CD4-positive, alpha-beta T cell treated with Interleukin-17A for 1 hour (primary cell): ENCODE data around the gene EP400.

Experiments
- DNase-seq: peaks from one replicate; pipeline ENCODE4 v3.0.0-alpha.2; 2020

The EP400 gene

DNA sequence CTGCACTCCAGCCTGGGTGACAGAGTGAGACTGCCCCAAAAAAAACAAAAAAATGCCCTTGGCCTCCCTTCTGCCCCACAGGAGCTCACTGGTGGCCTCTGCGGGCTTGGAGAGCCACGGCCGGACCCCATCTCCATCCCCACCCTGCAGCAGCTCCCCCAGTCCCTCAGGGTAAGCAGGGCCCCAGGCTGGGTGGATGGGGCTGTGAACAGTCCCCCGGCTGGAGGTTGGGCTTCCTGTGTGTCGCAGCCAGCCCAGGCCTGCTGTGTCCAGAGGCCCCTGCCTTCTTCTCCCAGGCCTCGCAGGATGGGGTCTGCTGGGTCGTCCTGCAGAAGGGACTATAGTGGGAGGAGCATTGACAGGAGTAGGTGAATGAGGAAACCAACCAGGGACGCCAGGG is 36.1 kb upstream of the EP400 start:
- DNase-seq = no peak

GRCh38 chr12:131914179-131914702 is 35.5 kb upstream of the EP400 start:
- DNase-seq = no peak

DNA sequence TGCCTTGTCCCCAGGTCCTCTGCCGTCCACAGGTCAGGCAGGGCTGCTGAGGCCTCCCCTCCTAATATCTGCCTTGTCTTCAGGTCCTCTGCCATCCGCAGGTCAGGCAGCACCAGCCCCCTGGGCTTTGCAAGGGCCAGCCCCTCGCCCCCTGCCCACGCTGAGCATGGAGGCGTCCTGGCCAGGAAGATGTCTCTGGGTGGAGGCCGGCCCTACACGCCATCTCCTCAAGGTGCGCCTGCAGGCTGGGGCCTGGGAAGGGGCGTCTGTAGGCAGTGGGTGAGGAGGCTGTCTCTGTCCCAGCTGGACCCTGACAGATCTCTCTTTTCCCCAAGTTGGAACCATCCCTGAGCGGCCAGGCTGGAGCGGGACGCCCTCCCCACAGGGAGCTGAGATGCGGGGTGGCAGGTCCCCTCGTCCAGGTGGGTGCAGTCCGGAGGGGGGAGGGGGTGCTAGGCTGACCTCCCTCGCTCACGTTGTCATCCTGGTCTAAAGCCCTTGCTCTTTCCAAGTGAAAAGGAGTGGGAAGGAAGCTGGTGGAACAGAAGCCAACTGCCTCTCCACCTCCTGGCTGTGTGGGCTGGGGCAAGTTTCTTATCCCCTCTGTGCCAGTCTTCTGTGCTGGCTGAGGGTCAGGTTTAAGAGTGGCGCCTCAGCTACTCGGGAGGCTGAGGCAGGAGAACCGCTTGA is 34.6 kb upstream of the EP400 start:
- no peak for DNase-seq

- DNase-seq = no peak
Observed at GRCh38 chr12:131915823-131916222, 33.9 kb upstream of the EP400 start.

DNA sequence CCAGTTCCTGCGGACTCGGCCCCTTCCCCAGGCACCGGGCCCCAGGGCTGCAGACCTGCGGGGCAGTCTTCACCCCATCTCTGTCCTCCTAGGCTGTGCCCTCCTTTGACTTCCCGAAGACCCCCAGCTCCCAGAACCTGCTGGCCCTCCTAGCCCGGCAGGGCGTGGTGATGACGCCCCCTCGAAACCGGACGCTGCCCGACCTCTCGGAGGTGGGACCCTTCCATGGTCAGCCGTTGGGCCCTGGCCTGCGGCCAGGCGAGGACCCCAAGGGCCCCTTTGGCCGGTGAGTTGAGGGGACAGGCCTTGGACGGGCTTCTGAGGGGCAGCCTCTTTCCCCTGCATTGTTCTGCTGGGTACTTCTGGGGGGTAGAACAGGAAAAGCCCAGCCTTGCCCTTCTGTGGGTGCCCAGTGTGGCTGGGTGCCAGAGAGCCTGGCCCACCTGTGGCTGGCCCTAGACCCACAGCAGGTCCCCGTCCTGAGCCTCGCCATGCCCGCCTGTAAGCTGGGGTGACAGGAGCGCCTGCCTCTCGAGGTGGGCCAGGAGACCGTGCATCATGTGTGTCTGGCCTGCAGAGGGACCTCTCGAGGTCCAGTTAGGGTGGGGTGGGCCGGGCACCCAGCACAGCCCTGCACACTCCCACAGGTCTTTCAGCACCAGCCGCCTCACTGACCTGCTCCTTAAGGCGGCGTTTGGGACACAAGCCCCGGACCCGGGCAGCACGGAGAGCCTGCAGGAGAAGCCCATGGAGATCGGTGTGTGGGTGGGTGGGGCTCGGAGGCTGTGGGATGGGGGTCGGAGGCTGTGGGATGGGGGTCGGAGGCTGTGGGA is 33.2 kb upstream of the EP400 start:
- DNase-seq = no peak

- DNase-seq = no peak
Observed at GRCh38 chr12:131917139-131917710, 32.5 kb upstream of the EP400 start.

GRCh38 chr12:131917711-131918306 is 31.9 kb upstream of the EP400 start:
- no peak for DNase-seq

- DNase-seq = no peak
Observed at GRCh38 chr12:131918311-131919050, 31.3 kb upstream of the EP400 start.

DNA sequence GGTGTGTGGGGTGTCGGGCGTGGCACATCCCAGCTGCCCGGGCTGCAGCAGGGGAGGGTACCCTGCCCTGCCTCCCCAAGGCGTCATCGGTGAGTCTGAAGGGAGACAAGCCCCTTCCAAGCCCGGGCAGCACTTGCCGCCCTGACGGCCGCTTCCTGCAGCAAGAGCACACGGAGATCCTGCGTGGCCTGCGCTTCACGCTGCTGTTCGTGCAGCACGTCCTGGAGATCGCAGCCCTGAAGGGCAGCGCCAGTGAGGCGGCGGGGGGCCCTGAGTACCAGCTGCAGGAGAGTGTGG is 30.7 kb upstream of the EP400 start:
- no peak for DNase-seq

DNA sequence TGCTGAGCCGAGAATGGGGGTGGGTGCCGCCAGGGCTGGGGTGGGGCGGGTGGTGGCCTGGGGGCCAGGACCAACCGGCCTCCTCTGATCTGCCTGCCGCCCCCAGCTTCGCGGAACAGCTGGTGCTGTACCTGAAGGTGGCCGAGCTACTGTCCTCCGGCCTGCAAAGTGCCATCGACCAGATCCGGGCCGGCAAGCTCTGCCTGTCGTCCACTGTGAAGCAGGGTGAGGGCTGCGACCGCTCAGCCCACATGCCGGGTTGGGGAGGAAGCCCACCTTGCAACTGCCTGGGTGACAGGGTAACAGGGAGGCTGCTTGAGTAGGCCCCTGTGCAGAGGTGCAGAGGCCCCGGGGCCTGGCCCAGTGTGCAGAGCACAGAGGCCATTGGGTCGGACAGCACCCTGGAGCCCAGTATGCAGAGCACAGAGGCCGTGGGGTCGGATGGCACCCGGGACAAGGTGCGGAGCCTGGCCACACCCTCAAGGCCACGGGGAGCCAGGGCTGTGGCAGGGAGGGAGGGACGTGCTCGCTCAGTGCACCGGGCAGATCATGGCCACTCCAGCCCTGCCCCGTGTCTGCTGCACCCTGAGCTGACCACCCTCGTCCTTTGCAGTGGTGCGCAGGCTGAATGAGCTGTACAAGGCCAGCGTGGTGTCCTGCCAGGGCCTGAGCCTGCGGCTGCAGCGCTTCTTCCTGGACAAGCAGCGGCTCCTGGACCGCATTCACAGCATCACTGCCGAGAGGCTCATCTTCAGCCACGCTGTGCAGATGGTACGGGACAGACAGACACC is 30.2 kb upstream of the EP400 start:
- DNase-seq = no peak

DNA sequence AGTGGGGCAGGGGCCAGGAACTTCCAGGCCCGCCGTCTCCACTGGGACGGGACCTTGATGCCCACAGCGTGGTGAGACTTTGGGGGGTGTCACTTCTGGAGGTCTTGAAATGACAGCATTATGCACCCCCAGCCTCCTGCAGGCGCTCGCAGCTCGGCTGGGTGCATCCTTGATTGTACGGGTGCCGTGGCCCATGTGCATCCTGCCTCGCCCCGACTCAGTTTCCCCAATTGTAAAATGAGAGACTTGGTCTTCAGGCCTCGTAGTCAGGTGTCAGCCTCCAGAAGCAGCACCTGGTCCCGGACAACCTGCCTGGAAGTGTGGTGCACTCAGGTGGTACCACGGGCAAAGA is 29.6 kb upstream of the EP400 start:
- DNase-seq = no peak

DNA sequence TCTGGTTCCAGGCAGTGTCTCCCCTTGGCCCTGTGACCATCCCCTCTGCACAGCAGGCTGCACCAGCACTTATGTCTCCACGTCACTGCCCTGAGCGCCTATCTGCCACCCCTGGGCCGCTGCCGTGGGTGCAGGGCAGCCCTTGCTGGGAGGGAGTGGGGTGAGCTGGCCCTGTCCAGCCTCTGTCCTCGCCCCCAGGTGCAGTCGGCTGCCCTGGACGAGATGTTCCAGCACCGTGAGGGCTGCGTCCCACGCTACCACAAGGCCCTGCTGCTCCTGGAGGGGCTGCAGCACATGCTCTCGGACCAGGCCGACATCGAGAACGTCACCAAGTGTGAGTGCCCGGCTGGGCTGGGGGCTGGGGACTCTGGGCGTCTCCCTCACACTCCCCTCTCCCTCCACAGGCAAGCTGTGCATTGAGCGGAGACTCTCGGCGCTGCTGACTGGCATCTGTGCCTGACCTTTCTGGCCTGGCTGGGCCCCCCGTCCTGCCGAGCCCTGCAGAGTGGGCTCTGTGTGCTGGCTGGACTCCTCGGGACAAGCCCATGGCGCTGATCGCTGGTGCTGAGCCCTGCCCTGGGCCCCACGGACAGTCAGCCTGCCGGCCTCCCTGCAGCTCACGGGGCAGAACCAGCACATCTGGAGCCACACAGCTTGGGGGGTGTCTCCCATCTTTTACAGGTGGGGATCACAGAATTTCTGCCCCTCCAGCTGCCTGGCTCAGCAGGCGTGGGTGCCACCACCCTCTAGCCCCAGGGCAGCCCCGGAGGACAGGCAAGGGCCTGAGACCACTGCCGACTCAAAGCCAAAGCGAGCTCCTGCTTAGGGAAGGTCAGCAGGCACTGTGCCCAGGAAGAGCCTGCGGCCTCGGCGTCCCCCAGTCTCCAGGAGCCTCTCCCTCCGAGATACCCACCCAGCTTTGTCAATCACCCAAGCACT is 28.6 kb upstream of the EP400 start:
- DNase-seq = no peak

- no peak for DNase-seq
Observed at GRCh38 chr12:131921866-131922769, 27.6 kb upstream of the EP400 start.

DNA sequence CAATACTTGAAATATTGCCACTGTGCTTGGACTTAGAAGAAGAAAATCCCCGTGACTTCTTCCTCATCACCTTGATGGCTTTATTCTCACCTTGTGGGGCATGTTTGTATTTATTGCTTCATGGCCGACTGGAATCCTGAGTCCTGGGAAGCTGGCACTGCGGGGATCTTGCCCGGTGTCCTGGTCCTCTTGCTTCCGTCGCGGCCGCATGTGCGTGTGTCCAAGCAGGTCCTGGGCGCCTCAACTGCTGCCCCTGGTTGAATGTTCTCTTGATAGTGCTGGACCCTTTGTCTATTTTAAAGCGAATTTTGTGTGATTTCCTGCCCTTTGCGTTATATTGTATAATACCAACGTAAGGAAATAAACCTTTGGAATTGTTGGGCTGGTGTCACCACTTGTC is 27.0 kb upstream of the EP400 start:
- DNase-seq = no peak

DNA sequence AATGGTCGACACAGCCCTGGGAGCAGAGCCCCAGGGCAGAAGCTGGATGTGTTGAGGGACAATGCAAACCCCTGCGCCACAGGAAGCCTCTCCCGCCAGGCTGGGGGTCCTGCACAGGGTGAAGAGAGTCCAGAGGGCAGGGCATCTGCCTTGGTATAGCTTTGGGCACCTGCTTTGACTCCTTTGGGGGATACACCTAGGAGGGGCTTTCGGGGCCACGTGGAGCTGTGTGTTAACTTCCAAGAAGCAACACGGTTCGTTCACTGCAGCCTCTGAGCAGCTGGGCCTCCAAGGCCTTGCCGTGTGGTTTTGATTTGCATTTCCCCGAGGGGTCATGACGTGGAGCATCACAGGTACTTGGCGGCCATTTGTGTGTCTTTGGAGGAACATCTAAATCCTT is 26.5 kb upstream of the EP400 start:
- no peak for DNase-seq

GRCh38 chr12:131927110-131928079 is 22.3 kb upstream of the EP400 start:
- no peak for DNase-seq

GRCh38 chr12:131928080-131928710 is 21.5 kb upstream of the EP400 start:
- no peak for DNase-seq
